Fibroblast of skin of left quadriceps (primary cell): Measurements from ENCODE around the gene TIMP2.
A peak's percentile ranks its signal among the peaks of the same experiment; 100 is the strongest.
"Not testable (repeated sequence)": the region's sequence is repeated elsewhere in the genome, so short reads cannot be mapped to it uniquely, and the experiment has no call there.

ENCODE experiments used
- DNase-seq, 2 experiments: peaks; one replicate each; pipeline ENCODE4 v3.0.0-alpha.2; 2013; ENCODE audit warnings: low read depth in 2 of 2

The TIMP2 gene

GRCh38 chr17:78890096-78890495, 35.1 kb downstream of the TIMP2 start:
- not testable (repeated sequence) for DNase-seq

GRCh38 chr17:78889531-78889930, 35.7 kb downstream of the TIMP2 start:
- DNase-seq, result no peak

GRCh38 chr17:78888941-78889518, 36.2 kb downstream of the TIMP2 start:
- DNase-seq, result no peak

GRCh38 chr17:78886954-78887353, 38.2 kb downstream of the TIMP2 start:
- no peak for DNase-seq

- no peak for DNase-seq
Measured at GRCh38 chr17:78885956-78886355, 39.2 kb downstream of the TIMP2 start.

- no peak for DNase-seq
Measured at GRCh38 chr17:78884876-78885667, 40.1 kb downstream of the TIMP2 start.

GRCh38 chr17:78884148-78884825, 40.9 kb downstream of the TIMP2 start:
- DNase-seq, result no peak

GRCh38 chr17:78883533-78884131, 41.6 kb downstream of the TIMP2 start:
- DNase-seq, result peak; percentile 86 to 88

GRCh38 chr17:78883089-78883532, 42.1 kb downstream of the TIMP2 start:
- DNase-seq, result peak; percentile 29 to 48

GRCh38 chr17:78882540-78883088, 42.6 kb downstream of the TIMP2 start:
- peak in 1 of 2 experiments; percentile 61 for DNase-seq

GRCh38 chr17:78879635-78880186, 45.5 kb downstream of the TIMP2 start:
- peak; percentile 91 to 92 for DNase-seq

- DNase-seq, result no peak
Measured at GRCh38 chr17:78878871-78879527, 46.2 kb downstream of the TIMP2 start.

- no peak for DNase-seq
Measured at GRCh38 chr17:78878261-78878660, 46.9 kb downstream of the TIMP2 start.

- DNase-seq, result not testable (repeated sequence)
Measured at GRCh38 chr17:78876954-78877517, 48.2 kb downstream of the TIMP2 start.

GRCh38 chr17:78876094-78876597, 49.0 kb downstream of the TIMP2 start:
- DNase-seq, result no peak

GRCh38 chr17:78875363-78876093, 49.7 kb downstream of the TIMP2 start:
- no peak for DNase-seq

- no peak for DNase-seq
Measured at GRCh38 chr17:78873519-78874340, 51.5 kb downstream of the TIMP2 start.

- no peak for DNase-seq
Measured at GRCh38 chr17:78872486-78872885, 52.7 kb downstream of the TIMP2 start.

- DNase-seq, result no peak
Measured at GRCh38 chr17:78870621-78871020, 54.6 kb downstream of the TIMP2 start.
